Uterus (tissue), 2 donors: ENCODE data around the gene CCDC88B.

ENCODE experiments used
- CTCF ChIP-seq, 4 experiments: fragments of 200-600 bp in 2 of 4; fragments of 450-650 bp in 2 of 4; sonication (generic) in 2 of 4; IDR thresholded peaks; one replicate each; pipeline ENCODE4 v1.5.1; 2016 to 2019; ENCODE audit warnings: antibody characterized with exemption in 4 of 4, mild to moderate bottlenecking in 2 of 4, moderate library complexity in 1 of 4
- POLR2A ChIP-seq, 2 donors: fragments of 450-650 bp; IDR thresholded peaks; one replicate each; pipeline ENCODE4 v1.6.1; 2016; ENCODE audit warnings: antibody characterized with exemption in 2 of 2, mild to moderate bottlenecking in 1 of 2, moderate library complexity in 1 of 2

- TF ChIP-seq CTCF (IDR thresholded peaks at IDR 0.05) (no peak), POLR2A (IDR thresholded peaks at IDR 0.05) (no peak)
Observed at GRCh38 chr11:64388894-64389293, 48.9 kb downstream of the CCDC88B start.
